PFSK-1 (cell line): ENCODE measurements around the gene PIM3.

Source experiments
- FOXP2 ChIP-seq: optimal IDR thresholded peaks from 2 replicates; pipeline ENCODE3; 2011; ENCODE audit warnings: borderline replicate concordance, control low read depth, inconsistent platforms; ENCODE audit not compliant: insufficient read depth; ENCODE audit errors: extremely low read length, extremely low read depth
- TAF1 ChIP-seq: IDR thresholded peaks from 2 replicates; pipeline ENCODE4 v1.6.1; 2012; ENCODE audit warnings: low read length, control low read depth, borderline replicate concordance; ENCODE audit not compliant: insufficient read depth
- TF ChIP-seq, protein P1 (sequence below), 2 experiments: IDR thresholded peaks; 2 replicates each; pipeline versions ENCODE4 v1.6.1 to v1.8.0; 2011 to 2012; ENCODE audit warnings: low read depth in 2 of 2, low read length in 2 of 2, control low read depth in 1 of 2, inconsistent platforms in 1 of 2, mild to moderate bottlenecking in 1 of 2, moderate library complexity in 1 of 2; ENCODE audit not compliant: insufficient read depth in 1 of 2

DNA sequence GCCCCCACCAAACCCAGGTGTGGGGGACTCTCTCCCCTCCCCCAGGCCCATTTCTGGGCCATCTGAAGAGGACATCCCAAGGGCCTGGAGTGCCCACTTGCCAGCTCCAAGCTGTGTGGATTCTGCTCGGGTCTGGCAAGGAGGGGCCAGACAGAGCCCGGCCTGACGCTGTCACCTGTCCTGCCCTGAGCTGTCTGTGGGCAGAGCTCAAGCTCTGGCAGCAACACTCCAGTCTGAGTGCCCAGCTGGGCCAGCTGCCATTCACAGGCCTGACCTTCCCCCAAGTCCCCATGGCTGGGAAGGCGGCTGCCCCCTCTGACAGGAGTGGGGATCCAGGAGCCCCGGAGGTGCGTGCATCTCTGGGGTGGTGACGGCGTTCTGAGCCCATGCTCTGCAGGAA is 6.2 kb upstream of the PIM3 start:
- TF ChIP-seq FOXP2 (no peak), TAF1 (no peak)
- TF ChIP-seq, protein P1, sequence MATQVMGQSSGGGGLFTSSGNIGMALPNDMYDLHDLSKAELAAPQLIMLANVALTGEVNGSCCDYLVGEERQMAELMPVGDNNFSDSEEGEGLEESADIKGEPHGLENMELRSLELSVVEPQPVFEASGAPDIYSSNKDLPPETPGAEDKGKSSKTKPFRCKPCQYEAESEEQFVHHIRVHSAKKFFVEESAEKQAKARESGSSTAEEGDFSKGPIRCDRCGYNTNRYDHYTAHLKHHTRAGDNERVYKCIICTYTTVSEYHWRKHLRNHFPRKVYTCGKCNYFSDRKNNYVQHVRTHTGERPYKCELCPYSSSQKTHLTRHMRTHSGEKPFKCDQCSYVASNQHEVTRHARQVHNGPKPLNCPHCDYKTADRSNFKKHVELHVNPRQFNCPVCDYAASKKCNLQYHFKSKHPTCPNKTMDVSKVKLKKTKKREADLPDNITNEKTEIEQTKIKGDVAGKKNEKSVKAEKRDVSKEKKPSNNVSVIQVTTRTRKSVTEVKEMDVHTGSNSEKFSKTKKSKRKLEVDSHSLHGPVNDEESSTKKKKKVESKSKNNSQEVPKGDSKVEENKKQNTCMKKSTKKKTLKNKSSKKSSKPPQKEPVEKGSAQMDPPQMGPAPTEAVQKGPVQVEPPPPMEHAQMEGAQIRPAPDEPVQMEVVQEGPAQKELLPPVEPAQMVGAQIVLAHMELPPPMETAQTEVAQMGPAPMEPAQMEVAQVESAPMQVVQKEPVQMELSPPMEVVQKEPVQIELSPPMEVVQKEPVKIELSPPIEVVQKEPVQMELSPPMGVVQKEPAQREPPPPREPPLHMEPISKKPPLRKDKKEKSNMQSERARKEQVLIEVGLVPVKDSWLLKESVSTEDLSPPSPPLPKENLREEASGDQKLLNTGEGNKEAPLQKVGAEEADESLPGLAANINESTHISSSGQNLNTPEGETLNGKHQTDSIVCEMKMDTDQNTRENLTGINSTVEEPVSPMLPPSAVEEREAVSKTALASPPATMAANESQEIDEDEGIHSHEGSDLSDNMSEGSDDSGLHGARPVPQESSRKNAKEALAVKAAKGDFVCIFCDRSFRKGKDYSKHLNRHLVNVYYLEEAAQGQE (IDR thresholded peaks at IDR 0.05; ENCODE audit: insufficient read depth in 1 of 2, low read depth in 2 of 2, low read length in 2 of 2): no peak
